HG02678 (cell line): ENCODE results near the gene RARB.

Experiments
- ATAC-seq: cut with Tn5 transposase; IDR thresholded peaks from one replicate; pipeline ENCODE4 v1.9.1; 2021; ENCODE audit warnings: mild to moderate bottlenecking, moderate library complexity; ENCODE audit not compliant: unreplicated experiment

RARB gene

GRCh38 chr3:25542492-25543039, 114.5 kb downstream of the RARB start:
- no peak for ATAC-seq

DNA sequence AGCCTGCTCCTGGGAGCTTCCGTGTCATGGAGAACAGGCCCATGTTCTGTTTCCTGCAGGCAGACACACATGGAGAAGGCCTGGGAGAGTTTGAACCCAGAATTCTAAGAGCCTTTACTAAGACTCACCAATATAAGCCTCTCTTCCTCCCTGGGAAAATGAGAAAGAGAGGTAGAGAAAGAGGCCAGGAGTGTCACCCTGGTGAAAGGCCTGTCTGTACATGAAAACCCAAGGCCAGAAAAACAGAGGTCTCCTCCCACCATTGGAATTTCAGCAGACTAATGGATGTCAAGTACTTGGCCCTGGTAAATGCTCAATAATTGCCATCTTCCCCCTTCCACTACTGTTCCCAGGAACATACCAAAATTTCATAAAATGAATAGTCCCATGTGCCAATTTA, 119.0 kb downstream of the RARB start:
- ATAC-seq, result no peak

DNA sequence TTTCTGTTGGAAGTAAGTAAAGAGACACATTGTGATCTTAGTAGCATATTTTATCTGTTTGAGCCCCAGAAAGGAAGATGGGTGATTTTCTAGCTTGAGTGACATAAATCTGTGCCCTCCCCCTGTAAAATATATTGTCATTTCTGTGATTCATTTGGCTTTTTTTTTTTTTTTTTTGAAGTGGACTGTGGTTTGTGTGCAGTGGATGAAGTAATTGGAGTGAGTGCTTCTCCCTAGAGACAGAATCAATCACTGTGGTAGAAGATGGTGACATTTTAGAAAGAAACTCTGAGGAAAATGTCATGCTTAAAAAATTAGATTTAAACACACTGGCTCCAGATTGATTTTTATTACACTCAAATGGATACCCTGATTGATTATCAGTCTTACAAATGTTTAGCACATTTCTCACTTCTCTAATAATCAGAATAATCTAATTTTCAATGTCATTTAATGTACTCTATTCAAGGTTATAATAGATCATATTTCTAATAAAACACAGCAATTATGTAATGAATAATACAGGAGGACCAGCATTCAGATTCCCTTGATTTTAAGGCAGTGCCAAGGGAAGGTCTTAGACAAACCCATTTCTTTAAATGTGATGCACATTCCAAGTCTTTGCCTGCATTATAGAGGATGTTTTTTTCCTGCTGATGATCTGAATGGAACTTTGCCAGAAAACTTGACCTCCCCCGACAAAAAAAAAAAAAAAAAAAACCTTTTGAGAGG, 120.0 kb downstream of the RARB start:
- no peak for ATAC-seq

GRCh38 chr3:25548836-25549235, 120.8 kb downstream of the RARB start:
- ATAC-seq, result no peak

DNA sequence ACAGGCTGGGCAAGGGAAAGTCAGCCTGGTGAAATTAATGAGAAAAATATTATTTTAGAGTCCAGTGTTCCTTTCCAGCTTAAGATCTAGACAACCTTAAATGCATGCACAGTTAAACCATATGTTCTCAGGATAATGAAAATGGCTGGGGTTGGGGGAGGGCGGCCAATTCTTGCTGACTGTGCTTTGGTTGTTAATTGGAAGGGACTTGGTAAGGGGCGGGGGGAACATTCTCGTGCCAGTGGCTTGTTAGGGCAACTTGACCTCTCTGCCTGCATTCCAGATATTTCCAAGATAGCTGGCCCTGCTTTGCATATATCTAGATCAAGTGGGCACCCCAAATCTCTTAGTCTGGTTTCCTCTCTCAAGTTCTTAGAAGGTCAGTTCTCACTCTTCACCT, 124.2 kb downstream of the RARB start:
- ATAC-seq, result no peak

GRCh38 chr3:25554376-25554775, 126.3 kb downstream of the RARB start:
- no peak for ATAC-seq

GRCh38 chr3:25555695-25556437, 127.8 kb downstream of the RARB start:
- no peak for ATAC-seq

- no peak for ATAC-seq
Observed at GRCh38 chr3:25556447-25556846, 128.4 kb downstream of the RARB start.

DNA sequence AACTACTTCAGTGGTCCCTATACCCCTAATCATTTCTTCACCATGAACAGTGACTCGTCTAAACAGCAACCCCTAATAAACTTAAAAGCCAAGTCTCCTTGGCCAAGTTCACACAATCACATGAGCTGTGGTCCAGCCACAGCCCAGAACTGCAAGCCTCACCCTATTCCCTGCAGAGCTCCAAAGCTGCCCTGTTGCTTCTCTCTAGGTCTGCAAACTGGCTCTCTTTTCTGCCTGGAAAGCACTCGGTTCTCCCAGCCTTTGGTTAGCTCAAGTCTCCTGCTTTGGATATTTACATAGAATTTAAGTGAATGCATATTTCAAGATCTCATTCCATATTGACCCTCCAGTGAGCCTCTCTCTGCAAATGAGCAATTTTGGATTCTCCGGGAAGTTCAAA, 129.6 kb downstream of the RARB start:
- ATAC-seq, result no peak

DNA sequence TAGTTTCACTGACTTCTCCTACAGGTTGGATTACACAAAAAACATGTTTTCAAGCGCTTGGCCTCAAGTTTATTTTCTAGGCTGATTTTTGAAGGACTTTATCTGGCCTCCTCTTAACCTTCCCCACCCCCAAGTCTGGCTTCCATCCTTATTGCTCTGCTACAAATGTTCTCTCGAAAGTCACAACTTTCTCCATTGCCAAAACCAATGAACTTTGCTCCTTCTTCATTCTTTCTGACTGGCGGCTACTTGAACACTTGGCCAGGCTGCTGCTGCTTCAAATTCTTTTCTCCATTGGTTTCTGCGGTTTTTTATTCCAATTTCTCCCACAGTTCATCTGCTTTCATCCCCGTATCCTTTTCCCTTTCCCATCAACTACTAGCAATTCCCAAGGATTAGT, 130.1 kb downstream of the RARB start:
- no peak for ATAC-seq

GRCh38 chr3:25558796-25559195, 130.7 kb downstream of the RARB start:
- no peak for ATAC-seq

- no peak for ATAC-seq
Observed at GRCh38 chr3:25563601-25564000, 135.5 kb downstream of the RARB start.

DNA sequence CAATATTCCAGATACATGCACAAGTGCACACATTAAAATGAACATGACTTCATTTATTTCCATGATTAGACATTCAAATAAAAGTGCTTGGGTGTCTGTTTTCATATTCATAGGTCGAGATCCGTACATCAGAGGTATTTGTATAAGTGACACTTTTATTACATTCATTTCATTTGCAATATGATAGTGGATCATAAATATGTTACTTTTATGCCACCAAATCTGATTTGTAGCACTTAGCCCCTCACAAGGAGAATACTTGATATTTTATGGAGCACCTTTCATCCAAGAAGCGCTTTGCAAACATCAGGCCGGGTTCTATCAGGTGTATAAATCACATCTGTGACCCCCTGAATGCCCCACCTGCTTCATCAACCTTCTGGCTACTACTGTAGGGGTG, 136.0 kb downstream of the RARB start:
- ATAC-seq, result no peak

GRCh38 chr3:25565807-25566206, 137.7 kb downstream of the RARB start:
- ATAC-seq, result no peak

DNA sequence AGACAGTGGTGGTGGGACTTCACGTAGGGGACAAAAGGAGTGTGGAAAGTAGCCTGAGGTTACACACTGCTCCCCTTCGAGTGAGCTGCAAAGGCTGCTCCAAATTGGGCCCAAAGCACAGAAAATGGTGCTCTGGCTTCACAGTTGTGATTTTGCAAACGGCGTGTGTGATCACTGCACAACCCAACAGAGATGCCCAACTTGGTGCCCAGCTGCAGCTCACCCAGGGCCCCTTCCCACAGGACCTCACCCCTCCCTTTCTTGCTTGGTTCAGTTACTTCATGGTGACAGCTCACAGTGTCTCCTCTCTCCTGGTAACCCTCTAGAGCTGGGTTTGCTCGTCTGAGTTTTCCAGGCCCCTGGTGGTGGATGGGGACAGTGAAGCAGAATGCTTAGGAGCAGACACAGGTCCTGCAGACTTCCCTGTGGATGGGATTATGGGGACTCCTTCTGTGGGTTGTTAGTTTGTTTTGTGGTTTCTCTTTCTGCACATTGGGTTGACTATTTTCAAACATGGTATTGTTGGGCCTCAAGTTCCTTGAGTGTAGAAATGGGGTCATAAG, 138.4 kb downstream of the RARB start:
- ATAC-seq, result no peak

- no peak for ATAC-seq
Observed at GRCh38 chr3:25567388-25567787, 139.3 kb downstream of the RARB start.

GRCh38 chr3:25567806-25568524, 139.9 kb downstream of the RARB start:
- no peak for ATAC-seq

DNA sequence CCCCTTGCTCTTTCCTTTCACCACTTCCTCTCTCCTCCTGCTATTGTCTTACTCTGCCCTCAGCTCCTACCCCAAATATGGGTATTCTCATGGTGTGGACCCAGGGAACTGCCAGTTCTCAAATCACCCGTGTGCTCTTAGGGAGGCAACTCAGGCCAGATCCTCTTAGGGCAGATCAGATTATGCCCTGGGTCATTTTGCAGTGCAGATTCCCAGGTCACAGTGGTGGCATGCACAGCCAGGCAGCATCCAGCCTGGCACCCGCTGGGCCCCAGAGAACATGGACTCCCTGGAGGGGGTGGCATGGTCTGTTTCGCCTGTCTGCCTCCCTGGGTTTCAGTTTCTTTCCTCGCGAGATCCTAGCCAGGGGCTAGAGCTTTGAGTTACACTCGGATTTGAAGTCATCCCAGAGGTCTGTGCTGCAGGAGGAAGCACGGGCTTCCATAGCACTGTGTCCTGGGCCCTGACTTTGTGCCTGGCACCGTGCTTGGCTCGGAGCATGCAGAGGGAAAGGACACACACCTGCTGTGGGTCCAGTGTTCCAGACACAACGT, 140.5 kb downstream of the RARB start:
- no peak for ATAC-seq

DNA sequence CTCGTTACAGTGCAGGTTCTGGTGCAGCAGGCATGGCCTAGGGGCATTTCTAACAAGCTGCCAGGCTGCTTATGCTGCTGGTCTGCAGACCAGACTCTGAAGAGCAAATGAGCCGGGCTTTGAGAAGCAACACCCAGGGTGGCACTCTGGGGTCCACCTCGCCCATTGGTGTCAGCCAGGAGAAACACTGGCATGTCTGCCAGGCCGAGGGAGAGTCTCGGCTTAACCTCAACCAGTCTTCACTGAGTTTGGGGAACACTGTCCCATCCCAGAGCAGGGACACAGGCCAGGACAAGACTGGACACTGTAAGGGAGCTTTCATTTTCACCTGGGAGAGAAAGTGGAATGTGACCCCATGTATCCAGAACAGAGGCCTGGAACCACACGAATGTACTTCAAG, 143.2 kb downstream of the RARB start:
- ATAC-seq, result no peak

- no peak for ATAC-seq
Observed at GRCh38 chr3:25572336-25572735, 144.3 kb downstream of the RARB start.

- no peak for ATAC-seq
Observed at GRCh38 chr3:25572919-25573385, 144.9 kb downstream of the RARB start.
